H1 (cell line): ENCODE measurements around the gene INHA. TPM values are rescaled to one million over a fixed set of nuclear protein-coding genes. Genes with fewer than 3 reads are reported as not detected.

ENCODE experiments used
- CTCF ChIA-PET: fragments of 300-600 bp; sonication (Branson Sonifier 250); formaldehyde crosslinking; loops from one replicate; lab custom pipeline; 2021; ENCODE audit not compliant: partially characterized antibody; lab: Charles Lee
- POLR2A ChIA-PET: fragments of 300-600 bp; sonication (Branson Sonifier 250); formaldehyde crosslinking; loops from one replicate; lab custom pipeline; 2021; ENCODE audit warnings: inconsistent platforms; ENCODE audit not compliant: partially characterized antibody; lab: Charles Lee
- DNase-seq, 2 experiments: peaks; one replicate each; pipeline versions ENCODE4 v3.0.0 to v3.0.0-alpha.2; 2010 to 2022; ENCODE audit warnings: low spot score in 2 of 2, low read depth in 1 of 2, mixed read lengths in 1 of 2
- FAIRE-seq: peaks from 2 replicates; lab custom pipeline; 2011; peaks lifted over from hg19 to GRCh38; lab: Jason Lieb, UNC
- H2AFZ ChIP-seq: 2 replicates; pipeline ENCODE4 v1.8.1; 2012; ENCODE audit warnings: low read length, inconsistent platforms
- H2AK5ac ChIP-seq: 2 replicates; pipeline ENCODE4 v1.6.1; 2013; ENCODE audit warnings: low read depth, low read length
- H2BK120ac ChIP-seq: replicated peaks from 2 replicates; pipeline ENCODE3; 2013; ENCODE audit warnings: low read depth, low read length, inconsistent platforms
- H2BK12ac ChIP-seq: 2 replicates; pipeline ENCODE4 v1.6.1; 2013; ENCODE audit warnings: low read depth, low read length
- H2BK15ac ChIP-seq: 2 replicates; pipeline ENCODE4 v1.6.1; 2013; ENCODE audit warnings: low read length
- H2BK20ac ChIP-seq: 2 replicates; pipeline ENCODE4 v1.6.1; 2013; ENCODE audit warnings: low read length
- H2BK5ac ChIP-seq: 2 replicates; pipeline ENCODE4 v1.6.1; 2013; ENCODE audit warnings: low read depth, low read length
- H3K14ac ChIP-seq: 2 replicates; pipeline ENCODE4 v1.6.1; 2013; ENCODE audit warnings: inconsistent platforms; ENCODE audit not compliant: insufficient read length
- H3K18ac ChIP-seq: 2 replicates; pipeline ENCODE4 v1.6.1; 2013; ENCODE audit warnings: low read length; ENCODE audit errors: extremely low read depth
- H3K23ac ChIP-seq: 2 replicates; pipeline ENCODE4 v1.6.1; 2013; ENCODE audit warnings: inconsistent platforms; ENCODE audit not compliant: insufficient read length
- H3K23me2 ChIP-seq: 2 replicates; pipeline ENCODE4 v1.6.1; 2013; ENCODE audit warnings: low read depth, low read length
- H3K27ac ChIP-seq: 2 replicates; pipeline ENCODE4 v1.6.1; 2011; ENCODE audit warnings: low read depth, low read length, inconsistent platforms
- H3K27me3 ChIP-seq, 4 experiments: replicated peaks in 1 of 4; 1 replicate in 1 of 4; 2 replicates in 3 of 4; pipeline versions ENCODE4 v1.6.1 to v1.8.1; 2011 to 2013; ENCODE audit warnings: low read length in 3 of 4, mild to moderate bottlenecking in 3 of 4, inconsistent platforms in 2 of 4, mixed read lengths in 2 of 4, moderate library complexity in 1 of 4; ENCODE audit not compliant: control insufficient read depth in 3 of 4, insufficient read depth in 3 of 4; ENCODE audit errors: extremely low read depth in 1 of 4
- H3K36me3 ChIP-seq, 4 experiments: 2 replicates each; pipeline versions ENCODE4 v1.6.1 to v1.8.1; 2011 to 2013; ENCODE audit warnings: mild to moderate bottlenecking in 4 of 4, low read length in 3 of 4, moderate library complexity in 2 of 4, control low read depth in 1 of 4, inconsistent platforms in 1 of 4; ENCODE audit not compliant: insufficient read depth in 4 of 4, control insufficient read depth in 2 of 4
- H3K4ac ChIP-seq: replicated peaks from 2 replicates; pipeline ENCODE3; 2013; ENCODE audit warnings: low read length, low read depth, mixed read lengths, inconsistent platforms; ENCODE audit not compliant: insufficient read length
- H3K4me1 ChIP-seq, 4 experiments: replicated peaks in 1 of 4; 1 replicate in 1 of 4; 2 replicates in 3 of 4; pipeline versions ENCODE4 v1.6.1 to v1.8.1; 2011 to 2013; ENCODE audit warnings: low read length in 3 of 4, inconsistent platforms in 2 of 4, mixed read lengths in 1 of 4; ENCODE audit not compliant: insufficient read depth in 4 of 4, control insufficient read depth in 3 of 4
- H3K4me2 ChIP-seq, 2 experiments: 2 replicates each; pipeline versions ENCODE4 v1.6.1 to v1.8.1; 2011 to 2013; ENCODE audit warnings: low read depth in 2 of 2, low read length in 2 of 2, control low read depth in 1 of 2, inconsistent platforms in 1 of 2, mild to moderate bottlenecking in 1 of 2; ENCODE audit not compliant: insufficient read depth in 1 of 2
- H3K4me3 ChIP-seq, 4 experiments: fragments of 200-600, 300-600 bp in 1 of 4; sonication (generic), shearing (Covaris generic), sonication (Bioruptor Twin) in 1 of 4; 2 replicates each; pipeline versions ENCODE4 v1.5.1 to v1.8.1; 2011 to 2016; ENCODE audit warnings: low read length in 4 of 4, low read depth in 3 of 4, control low read depth in 2 of 4, inconsistent platforms in 2 of 4, mild to moderate bottlenecking in 2 of 4, mixed read lengths in 1 of 4, moderate library complexity in 1 of 4; ENCODE audit not compliant: insufficient read depth in 2 of 4; ENCODE audit errors: extremely low read depth in 1 of 4
- H3K56ac ChIP-seq: replicated peaks from 2 replicates; pipeline ENCODE3; 2013; ENCODE audit warnings: low read depth, mild to moderate bottlenecking, mixed read lengths, low read length, inconsistent platforms; ENCODE audit not compliant: insufficient read length
- H3K79me1 ChIP-seq: 2 replicates; pipeline ENCODE4 v1.6.1; 2013; ENCODE audit warnings: low read depth, low read length, control low read depth
- H3K79me2 ChIP-seq, 2 experiments: 2 replicates each; pipeline versions ENCODE4 v1.6.1 to v1.8.1; 2012 to 2013; ENCODE audit warnings: low read length in 2 of 2, mild to moderate bottlenecking in 2 of 2, inconsistent platforms in 1 of 2; ENCODE audit not compliant: insufficient read depth in 2 of 2, control insufficient read depth in 1 of 2
- H3K9ac ChIP-seq, 4 experiments: replicated peaks in 1 of 4; 1 replicate in 1 of 4; 2 replicates in 3 of 4; pipeline versions ENCODE4 v1.6.1 to v1.8.1; 2011 to 2013; ENCODE audit warnings: low read depth in 3 of 4, low read length in 3 of 4, control low read depth in 2 of 4, mild to moderate bottlenecking in 2 of 4, moderate library complexity in 2 of 4, inconsistent platforms in 1 of 4; ENCODE audit errors: extremely low read depth in 1 of 4
- H3K9me3 ChIP-seq, 2 experiments: 2 replicates each; pipeline versions ENCODE4 v1.6.1 to v1.8.1; 2012 to 2013; ENCODE audit warnings: mild to moderate bottlenecking in 2 of 2, moderate library complexity in 2 of 2, control low read depth in 1 of 2, inconsistent platforms in 1 of 2, low read depth in 1 of 2, low read length in 1 of 2, mixed read lengths in 1 of 2; ENCODE audit not compliant: insufficient read depth in 2 of 2
- H4K20me1 ChIP-seq, 2 experiments: replicated peaks in 1 of 2; 2 replicates each; pipeline versions ENCODE3 to v1.8.1; 2011 to 2013; ENCODE audit warnings: inconsistent platforms in 2 of 2, low read length in 2 of 2, mild to moderate bottlenecking in 1 of 2; ENCODE audit not compliant: insufficient read depth in 2 of 2, control insufficient read depth in 1 of 2
- H4K5ac ChIP-seq: 2 replicates; pipeline ENCODE4 v1.6.1; 2013; ENCODE audit warnings: low read length, low read depth, mixed read lengths, inconsistent platforms; ENCODE audit not compliant: insufficient read length
- H4K8ac ChIP-seq: 2 replicates; pipeline ENCODE4 v1.8.0; 2013; ENCODE audit warnings: mild to moderate bottlenecking, moderate library complexity, low read length, inconsistent platforms; ENCODE audit not compliant: insufficient read depth; ENCODE audit errors: extremely low read depth
- H4K91ac ChIP-seq: replicated peaks from 2 replicates; pipeline ENCODE3; 2013; ENCODE audit warnings: low read length, mixed read lengths, inconsistent platforms; ENCODE audit not compliant: insufficient read length
- CEBPB ChIP-seq: IDR thresholded peaks from 2 replicates; pipeline ENCODE4 v1.6.1; 2012; ENCODE audit warnings: low read depth, low read length
- HDAC2 ChIP-seq, 2 experiments: fragments of 300-600 bp in 1 of 2; sonication (generic) in 1 of 2; IDR thresholded peaks; 2 replicates each; pipeline ENCODE4 v1.6.1; 2011 to 2012; ENCODE audit warnings: low read depth in 2 of 2, low read length in 2 of 2, mild to moderate bottlenecking in 2 of 2, moderate library complexity in 2 of 2, borderline replicate concordance in 1 of 2, inconsistent platforms in 1 of 2
- POLR2A ChIP-seq, 2 experiments: IDR thresholded peaks; 1 replicate in 1 of 2; 2 replicates in 1 of 2; pipeline ENCODE4 v1.6.1; 2011; ENCODE audit warnings: low read depth in 2 of 2, low read length in 2 of 2, mild to moderate bottlenecking in 2 of 2; ENCODE audit errors: control extremely low read depth in 1 of 2
- RAD21 ChIP-seq, 2 experiments: IDR thresholded peaks in 1 of 2; conservative IDR thresholded peaks in 1 of 2; 2 replicates each; pipeline ENCODE4 v1.6.1; 2011; ENCODE audit warnings: low read depth in 2 of 2, low read length in 2 of 2, improper control_type of control experiment in 1 of 2, inconsistent platforms in 1 of 2, mild to moderate bottlenecking in 1 of 2, moderate library complexity in 1 of 2
- SIRT6 ChIP-seq: IDR thresholded peaks from one replicate; pipeline ENCODE4 v1.7.1; 2012; ENCODE audit warnings: low read length, inconsistent platforms
- SP4 ChIP-seq: IDR thresholded peaks from 2 replicates; pipeline ENCODE4 v1.6.1; 2012; ENCODE audit warnings: low read length, inconsistent platforms
- WGBS, 2 experiments: shearing (Covaris generic) in 1 of 2; methylation state at CpG; one replicate each; pipeline versions ENCODE4 v1.1.6 to v1.1.7; 2013 to 2015; ENCODE audit warnings: low lambda C conversion rate in 2 of 2, mixed read lengths in 2 of 2, inconsistent platforms in 1 of 2, low coverage in 1 of 2, missing lambda C conversion rate in 1 of 2; ENCODE audit not compliant: insufficient replicate concordance in 2 of 2, insufficient coverage in 1 of 2, insufficient read length in 1 of 2; ENCODE audit errors: extremely low coverage in 1 of 2, missing lambda C conversion rate in 1 of 2; 5-methylcytosine and 5-hydroxymethylcytosine counted together
- polyA plus RNA-seq, 7 experiments: library from polyadenylated mRNA; depleted of rRNA in 3 of 7; stranded (reverse) in 5 of 7; unstranded in 2 of 7; fragments of >200 nt in 5 of 7; fragments of 200-250 nt in 2 of 7; gene quantifications; 1 replicate in 5 of 7; 2 replicates in 1 of 7; 4 replicates in 1 of 7; pipeline versions ENCODE4 v1.2.1 to v1.2.3, GENCODE V29; 2011 to 2013; ENCODE audit warnings: missing spikeins in 2 of 7, mixed read lengths in 2 of 7
- total RNA-seq: library from RNA; stranded (reverse); fragmentation: NEBNext Ultra II Directional; extraction: Animal tissue kit (Norgen Biotek cat#: 25700); gene quantifications from 2 replicates; pipeline ENCODE4 v1.2.1, GENCODE V29; 2021
- TF ChIP-seq, protein P1 (sequence below): IDR thresholded peaks from 2 replicates; pipeline ENCODE4 v1.6.1; 2011; ENCODE audit warnings: low read length, improper control_type of control experiment
- TF ChIP-seq, protein P2 (sequence below): IDR thresholded peaks from 2 replicates; pipeline ENCODE4 v1.6.1; 2012; ENCODE audit warnings: low read length, inconsistent platforms

The INHA gene
- total and polyA plus RNA-seq, 2 of the 8 experiments (the other 6 are each of a cell fraction or from before 2014, with no cell fraction given) = 0.65 to 2.7 TPM

DNA sequence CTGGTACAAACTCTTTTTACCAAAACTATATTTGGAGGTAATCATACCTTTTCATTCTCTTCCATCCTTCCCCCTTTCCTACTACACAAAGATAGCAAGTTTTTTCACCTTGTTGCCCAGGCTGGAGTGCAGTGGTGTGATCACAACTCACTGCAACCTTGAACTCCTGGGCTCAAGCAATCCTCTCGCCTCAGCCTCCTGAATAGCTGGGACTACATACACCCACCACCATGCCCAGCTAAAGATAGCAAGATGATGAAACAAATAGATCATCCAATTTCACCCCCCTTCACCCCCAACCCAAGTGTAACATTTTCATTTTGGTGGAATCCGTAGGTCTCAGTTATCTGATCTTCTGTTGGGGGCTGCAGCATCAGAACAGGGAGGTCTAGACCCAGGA is 21.0 kb downstream of the INHA start:
- H3K27ac ChIP-seq = no peak overlapping the region
- no peak overlapping the region for H2AK5ac ChIP-seq
- 0 out of 2 replicates have a peak overlapping the region, but pooled peaks have one; percentile 19 for H2BK15ac ChIP-seq
- H4K20me1 ChIP-seq = no peaks in the 10 kb centered on the region
- no peaks in the 10 kb centered on the region; the same call in 1 of the 2 replicates for H3K79me1 ChIP-seq
- H2BK5ac ChIP-seq = no peak overlapping the region
- no peak overlapping the region for H2BK120ac ChIP-seq
- FAIRE-seq (no peak), DNase-seq (no peak)
- no peak overlapping the region for H3K18ac ChIP-seq
- H2BK12ac ChIP-seq = no peak overlapping the region
- H4K8ac ChIP-seq = no peak overlapping the region
- H3K4ac ChIP-seq = no peak overlapping the region
- H3K23ac ChIP-seq = no peak overlapping the region
- no peak overlapping the region for H3K4me3 ChIP-seq
- H2BK20ac ChIP-seq = no peak overlapping the region
- no peaks in the 10 kb centered on the region for H3K36me3 ChIP-seq
- H3K4me1 ChIP-seq = peaks cover 0 to 7% (median 2%) of the 10 kb centered on the region in 4 experiments; a peak in 4 of 7 replicates
- no peaks in the 10 kb centered on the region for H3K9me3 ChIP-seq
- H3K9ac ChIP-seq = no peak overlapping the region
- H3K4me2 ChIP-seq = no peak overlapping the region
- WGBS, 2 experiments = 93% methylated on average over 2 of the region's 2 CpGs; no CpG with 5 or more reads in 1 of the 2 experiments
- POLR2A ChIA-PET = interaction anchor here (2.3 to 13.4 kb wide), 3 partner anchors 14 to 30 kb away, joined by 7 to 127 read pairs (median 10); partner anchors contain the start of genes INHA and OBSL1
- no peaks in the 10 kb centered on the region for H3K27me3 ChIP-seq
- H4K91ac ChIP-seq = no peak overlapping the region
- CTCF ChIA-PET = interaction anchor here (0.8 to 14.4 kb wide), 12 partner anchors 9 to 79 kb away, joined by 3 to 143 read pairs (median 4); partner anchors contain the start of genes ASIC4 and OBSL1
- no peak overlapping the region for H4K5ac ChIP-seq
- peaks cover under 1% of the 10 kb centered on the region; the same call in 1 of the 2 replicates for H3K23me2 ChIP-seq
- no peak overlapping the region for H2AFZ ChIP-seq
- TF ChIP-seq HDAC2 (IDR thresholded peaks at IDR 0.05; ENCODE audit: borderline replicate concordance in 1 of 2, low read depth in 2 of 2, low read length in 2 of 2) (no peak), SP4 (no peak), CEBPB (no peak), SIRT6 (no peak), RAD21 (IDR thresholded peaks at IDR 0.05 in 1 of 2, conservative IDR thresholded peaks at IDR 0.05 in 1 of 2; ENCODE audit: low read depth in 2 of 2, low read length in 2 of 2) (no peak), POLR2A (IDR thresholded peaks at IDR 0.05; ENCODE audit: control extremely low read depth in 1 of 2, low read depth in 2 of 2, low read length in 2 of 2) (no peak)
- TF ChIP-seq, protein P1, sequence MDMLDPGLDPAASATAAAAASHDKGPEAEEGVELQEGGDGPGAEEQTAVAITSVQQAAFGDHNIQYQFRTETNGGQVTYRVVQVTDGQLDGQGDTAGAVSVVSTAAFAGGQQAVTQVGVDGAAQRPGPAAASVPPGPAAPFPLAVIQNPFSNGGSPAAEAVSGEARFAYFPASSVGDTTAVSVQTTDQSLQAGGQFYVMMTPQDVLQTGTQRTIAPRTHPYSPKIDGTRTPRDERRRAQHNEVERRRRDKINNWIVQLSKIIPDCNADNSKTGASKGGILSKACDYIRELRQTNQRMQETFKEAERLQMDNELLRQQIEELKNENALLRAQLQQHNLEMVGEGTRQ = no peak
- TF ChIP-seq, protein P2, sequence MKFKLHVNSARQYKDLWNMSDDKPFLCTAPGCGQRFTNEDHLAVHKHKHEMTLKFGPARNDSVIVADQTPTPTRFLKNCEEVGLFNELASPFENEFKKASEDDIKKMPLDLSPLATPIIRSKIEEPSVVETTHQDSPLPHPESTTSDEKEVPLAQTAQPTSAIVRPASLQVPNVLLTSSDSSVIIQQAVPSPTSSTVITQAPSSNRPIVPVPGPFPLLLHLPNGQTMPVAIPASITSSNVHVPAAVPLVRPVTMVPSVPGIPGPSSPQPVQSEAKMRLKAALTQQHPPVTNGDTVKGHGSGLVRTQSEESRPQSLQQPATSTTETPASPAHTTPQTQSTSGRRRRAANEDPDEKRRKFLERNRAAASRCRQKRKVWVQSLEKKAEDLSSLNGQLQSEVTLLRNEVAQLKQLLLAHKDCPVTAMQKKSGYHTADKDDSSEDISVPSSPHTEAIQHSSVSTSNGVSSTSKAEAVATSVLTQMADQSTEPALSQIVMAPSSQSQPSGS = no peak
- no peak overlapping the region for H3K56ac ChIP-seq
- no peaks in the 10 kb centered on the region for H3K79me2 ChIP-seq
- no peak overlapping the region for H3K14ac ChIP-seq
